ENCODE measurements around the gene FAM169A.

FAM169A gene

DNA sequence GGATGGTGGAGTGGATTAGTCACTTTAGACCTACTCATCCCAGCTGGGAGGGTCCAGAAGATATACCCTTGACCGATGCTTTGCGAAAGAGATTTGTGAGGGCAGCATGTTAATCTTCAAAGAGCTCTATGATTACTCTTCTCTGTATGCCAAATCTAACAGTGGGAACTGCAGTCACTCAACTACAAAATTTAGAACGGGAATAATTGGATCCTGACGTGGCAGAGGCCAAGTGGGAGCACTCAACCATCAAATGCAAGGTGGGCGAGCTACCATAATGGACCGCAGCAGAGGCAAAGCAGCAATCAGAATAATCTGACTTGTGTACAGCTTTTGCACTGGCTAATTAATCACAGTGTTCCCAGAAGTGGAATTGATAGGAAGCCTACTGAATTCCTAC is 78.8 kb downstream of the FAM169A start:
- H3K27me3 ChIP-seq (ENCODE audit: control insufficient read depth in 1 of 2, insufficient read depth in 2 of 2, low read length in 2 of 2): no peaks in the 10 kb centered on the region
- H3K4me3 ChIP-seq (ENCODE audit: low read depth in 1 of 2, low read length in 2 of 2): no peak overlapping the region
- H3K27ac ChIP-seq (ENCODE audit: low read depth, low read length): no peak overlapping the region
- no peaks in the 10 kb centered on the region for H3K4me1 ChIP-seq (ENCODE audit: insufficient read depth, low read length)
- no peak overlapping the region for H3K9ac ChIP-seq (ENCODE audit: low read length)
- H3K9me3 ChIP-seq (ENCODE audit: low read length): no peaks in the 10 kb centered on the region
- no peaks in the 10 kb centered on the region for H3K36me3 ChIP-seq (ENCODE audit: insufficient read depth, low read length)

DNA sequence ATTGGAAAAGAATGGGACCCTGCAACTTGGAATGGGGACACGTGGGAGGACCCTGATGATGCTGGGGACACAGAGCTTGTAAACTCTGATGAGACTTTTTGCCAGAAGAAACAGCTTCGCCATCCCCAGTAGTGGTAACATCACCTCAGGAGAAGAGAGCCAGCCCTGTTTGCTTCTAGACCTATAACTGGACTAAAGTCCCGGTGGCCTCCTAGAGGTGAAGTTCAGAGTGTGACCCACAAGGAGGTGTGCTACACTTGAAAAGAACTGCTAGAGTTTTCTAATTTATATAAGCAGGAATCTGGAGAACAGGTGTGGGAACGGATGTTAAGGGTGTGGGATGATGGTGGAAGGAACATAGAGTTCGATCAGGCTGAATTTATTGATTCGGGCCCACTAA is 79.3 kb downstream of the FAM169A start:
- no peaks in the 10 kb centered on the region for H3K4me1 ChIP-seq (ENCODE audit: insufficient read depth, low read length)
- H3K27me3 ChIP-seq (ENCODE audit: control insufficient read depth in 1 of 2, insufficient read depth in 2 of 2, low read length in 2 of 2): no peaks in the 10 kb centered on the region
- H3K4me3 ChIP-seq (ENCODE audit: low read depth in 1 of 2, low read length in 2 of 2): no peak overlapping the region
- H3K9ac ChIP-seq (ENCODE audit: low read length): no peak overlapping the region
- no peaks in the 10 kb centered on the region for H3K9me3 ChIP-seq (ENCODE audit: low read length)
- H3K27ac ChIP-seq (ENCODE audit: low read depth, low read length): no peak overlapping the region
- H3K36me3 ChIP-seq (ENCODE audit: insufficient read depth, low read length): no peaks in the 10 kb centered on the region

DNA sequence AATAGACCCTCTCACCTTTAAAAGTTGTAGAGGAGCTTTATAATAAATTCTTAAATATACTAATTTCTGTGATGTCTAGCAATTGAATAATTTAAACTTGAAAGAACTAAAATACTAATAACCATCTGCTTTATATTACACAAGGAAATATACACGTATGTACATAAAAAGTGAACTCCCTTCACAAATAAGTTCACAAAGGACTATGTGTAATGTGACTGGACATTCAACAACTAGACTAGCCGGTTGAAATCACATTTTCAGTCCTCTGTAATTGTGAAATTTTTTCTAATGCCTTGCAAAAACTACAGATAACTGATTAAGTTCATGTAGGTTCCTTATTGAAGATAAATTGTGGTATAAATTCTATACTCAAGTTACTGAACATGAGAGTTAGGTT is 87.6 kb downstream of the FAM169A start:
- no peak overlapping the region for H3K9ac ChIP-seq (ENCODE audit: low read length)
- peaks cover 17% of the 10 kb centered on the region for H3K36me3 ChIP-seq (ENCODE audit: insufficient read depth, low read length)
- H3K4me3 ChIP-seq (ENCODE audit: low read depth in 1 of 2, low read length in 2 of 2): no peak overlapping the region
- H3K9me3 ChIP-seq (ENCODE audit: low read length): no peaks in the 10 kb centered on the region
- H3K4me1 ChIP-seq (ENCODE audit: insufficient read depth, low read length): no peaks in the 10 kb centered on the region
- H3K27ac ChIP-seq (ENCODE audit: low read depth, low read length): no peak overlapping the region
- H3K27me3 ChIP-seq (ENCODE audit: control insufficient read depth in 1 of 2, insufficient read depth in 2 of 2, low read length in 2 of 2): no peaks in the 10 kb centered on the region

DNA sequence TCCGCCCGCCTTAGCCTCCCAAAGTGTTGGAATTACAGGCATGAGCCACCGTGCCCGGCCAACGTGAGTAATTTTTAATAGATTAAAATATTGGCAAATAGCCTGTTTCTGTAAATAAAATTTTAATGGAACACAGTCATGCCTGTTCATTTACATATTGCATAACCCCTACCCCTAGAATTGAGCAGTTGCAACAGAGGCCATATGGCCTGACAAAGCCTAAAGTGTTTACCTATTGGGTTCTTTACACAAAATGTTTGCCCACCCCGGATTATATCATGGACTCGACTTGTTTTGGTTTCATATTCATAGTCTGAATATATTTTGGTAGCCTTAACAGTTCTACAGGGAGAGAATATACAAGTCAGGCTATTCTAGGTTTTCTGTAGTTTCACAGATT is 93.8 kb downstream of the FAM169A start:
- H3K27ac ChIP-seq (ENCODE audit: low read depth, low read length): no peak overlapping the region
- H3K36me3 ChIP-seq (ENCODE audit: insufficient read depth, low read length): peaks cover 27% of the 10 kb centered on the region

DNA sequence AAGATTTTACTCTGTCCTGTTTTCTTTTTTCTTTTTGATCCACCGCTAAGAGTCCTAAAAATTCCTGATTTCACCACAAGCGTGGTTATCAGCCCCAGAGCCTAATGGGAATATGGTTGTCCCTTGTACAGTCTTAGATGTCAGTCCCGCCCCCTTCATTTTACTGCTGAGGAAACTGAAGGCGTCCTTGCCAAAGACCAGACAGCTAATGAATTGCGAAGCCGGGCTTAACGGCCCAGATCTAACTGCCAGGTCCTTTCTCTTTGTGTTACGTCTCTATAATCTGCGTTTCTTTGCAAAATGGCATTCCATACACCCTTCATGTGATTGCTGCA is 98.6 kb downstream of the FAM169A start:
- H3K36me3 ChIP-seq (ENCODE audit: insufficient read depth, low read length): peaks cover 12% of the 10 kb centered on the region
- peak overlapping the region; percentile 90 for H3K27ac ChIP-seq (ENCODE audit: low read depth, low read length)
- peak overlapping the region; percentile 69 for H3K9ac ChIP-seq (ENCODE audit: low read length)
- peaks cover 26% of the 10 kb centered on the region for H3K4me1 ChIP-seq (ENCODE audit: insufficient read depth, low read length)
- H3K27me3 ChIP-seq (ENCODE audit: control insufficient read depth in 1 of 2, insufficient read depth in 2 of 2, low read length in 2 of 2): no peaks in the 10 kb centered on the region
- no peaks in the 10 kb centered on the region for H3K9me3 ChIP-seq (ENCODE audit: low read length)
- H3K4me3 ChIP-seq (ENCODE audit: low read depth in 1 of 2, low read length in 2 of 2): peak overlapping the region; percentile 96 to 99

More for the DNA sequence above, 93.8 kb downstream of the FAM169A start:
- Histone ChIP-seq H3K9ac (ENCODE audit: low read length) (no peak overlapping the region), H3K27me3 (ENCODE audit: control insufficient read depth in 1 of 2, insufficient read depth in 2 of 2, low read length in 2 of 2) (no peaks in the 10 kb centered on the region), H3K4me3 (ENCODE audit: low read depth in 1 of 2, low read length in 2 of 2) (no peak overlapping the region), H3K4me1 (ENCODE audit: insufficient read depth, low read length) (peaks cover 11% of the 10 kb centered on the region), H3K9me3 (ENCODE audit: low read length) (no peaks in the 10 kb centered on the region)

DNA sequence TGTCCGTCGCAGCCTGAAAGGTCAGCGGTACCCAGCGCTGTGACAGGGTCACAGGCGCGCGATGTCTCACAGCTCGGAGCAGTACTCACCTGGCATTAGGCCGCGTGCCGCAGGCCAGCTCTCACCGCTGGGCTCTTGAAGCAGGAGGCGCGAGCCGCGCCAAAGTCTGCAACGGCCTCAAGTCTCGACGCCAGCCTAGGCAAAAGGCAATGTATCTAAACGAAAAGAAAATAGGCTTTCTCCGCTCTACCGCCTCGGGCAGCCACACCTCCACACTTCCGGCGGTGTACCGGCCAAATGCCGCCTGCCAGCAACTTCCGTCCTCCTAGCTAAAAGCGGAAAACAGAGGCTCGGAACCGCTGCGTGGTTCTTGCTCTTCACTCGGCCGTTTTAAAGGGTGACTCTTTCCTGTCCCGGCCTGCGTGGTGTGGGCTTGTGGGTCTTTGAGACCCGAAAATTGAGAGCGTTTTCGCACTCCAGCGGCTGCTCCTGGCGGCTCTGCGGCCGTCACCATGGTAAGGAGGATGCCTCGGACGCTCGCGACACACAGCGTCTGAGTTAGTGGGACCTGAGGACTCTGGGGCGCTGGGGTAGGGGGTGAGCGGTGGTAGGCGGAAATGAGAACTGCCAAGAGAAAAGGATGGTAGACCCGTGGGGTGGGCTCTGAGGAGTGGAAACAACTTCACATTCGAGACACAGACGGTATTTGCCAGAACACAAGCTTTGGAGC is 99.2 kb downstream of the FAM169A start, which contains the start of the genes GFM2 and NSA2:
GFM2 (minus strand) TSS at position 269 of the 730 bp plus-strand sequence. CDS start 3,375 bp downstream, outside the sequence.
NSA2 (plus strand) TSS at position 401 of the 730 bp plus-strand sequence; CDS start at position 513, 112 bp downstream.
- Histone ChIP-seq H3K4me3 (ENCODE audit: low read depth in 1 of 2, low read length in 2 of 2) (peak within 1 kb of the TSS; percentile 96 to 99), H3K9ac (ENCODE audit: low read length) (peak within 1 kb of the TSS; percentile 82), H3K4me1 (ENCODE audit: insufficient read depth, low read length) (peaks cover 26% of the 10 kb centered on the region), H3K27me3 (ENCODE audit: control insufficient read depth in 1 of 2, insufficient read depth in 2 of 2, low read length in 2 of 2) (no peaks in the 10 kb centered on the region), H3K9me3 (ENCODE audit: low read length) (no peaks in the 10 kb centered on the region), H3K27ac (ENCODE audit: low read depth, low read length) (peak within 1 kb of the TSS; percentile 90), H3K36me3 (ENCODE audit: insufficient read depth, low read length) (peaks cover 8% of the 10 kb centered on the region)

DNA sequence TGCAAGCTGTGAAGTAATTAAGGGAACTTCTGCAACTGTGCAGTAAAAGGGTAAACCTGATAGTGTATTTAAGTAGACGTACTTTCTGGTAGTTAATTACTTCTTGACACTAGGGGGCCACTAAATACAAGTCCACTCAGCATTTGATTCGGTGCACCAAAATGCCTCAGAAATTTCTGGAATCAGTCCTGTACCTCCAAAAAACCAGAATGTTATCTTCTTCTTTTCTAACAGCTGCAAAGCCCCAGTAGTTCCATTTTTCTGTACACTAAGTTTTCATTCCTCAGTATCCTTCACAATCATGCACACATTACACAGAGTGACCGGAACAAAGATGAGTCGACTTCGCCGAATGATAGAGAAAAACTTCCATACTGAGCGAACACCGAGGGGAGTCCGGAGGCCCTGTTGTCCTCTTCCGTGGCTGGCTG is 99.8 kb downstream of the FAM169A start:
- Histone ChIP-seq H3K4me1 (ENCODE audit: insufficient read depth, low read length) (peaks cover 27% of the 10 kb centered on the region), H3K9me3 (ENCODE audit: low read length) (no peaks in the 10 kb centered on the region), H3K9ac (ENCODE audit: low read length) (peak overlapping the region; percentile 82), H3K27ac (ENCODE audit: low read depth, low read length) (peak overlapping the region; percentile 90), H3K36me3 (ENCODE audit: insufficient read depth, low read length) (peaks cover 8% of the 10 kb centered on the region), H3K4me3 (ENCODE audit: low read depth in 1 of 2, low read length in 2 of 2) (peak overlapping the region; percentile 96 to 99), H3K27me3 (ENCODE audit: control insufficient read depth in 1 of 2, insufficient read depth in 2 of 2, low read length in 2 of 2) (no peaks in the 10 kb centered on the region)

DNA sequence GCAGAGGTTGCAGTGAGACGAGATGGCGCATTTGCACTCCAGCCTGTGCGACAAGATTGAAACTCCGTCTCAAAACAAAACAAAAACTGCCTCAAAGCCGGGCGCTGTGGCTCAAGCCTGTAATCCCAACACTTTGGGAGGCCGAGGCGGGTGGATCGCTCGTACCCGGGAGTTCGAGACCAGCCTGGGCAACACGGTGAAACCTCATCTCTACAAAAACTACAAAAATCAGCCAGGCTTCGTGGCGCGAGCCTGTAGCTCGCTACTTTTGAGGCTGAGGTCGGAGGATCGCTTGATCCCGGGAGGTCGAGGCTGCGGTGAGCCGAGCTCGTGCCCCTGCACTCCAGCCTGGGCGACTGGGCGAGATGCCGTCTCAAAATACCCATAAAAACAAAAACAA is 100.3 kb downstream of the FAM169A start:
- no peaks in the 10 kb centered on the region for H3K27me3 ChIP-seq (ENCODE audit: control insufficient read depth in 1 of 2, insufficient read depth in 2 of 2, low read length in 2 of 2)
- H3K36me3 ChIP-seq (ENCODE audit: insufficient read depth, low read length): peaks cover 8% of the 10 kb centered on the region
- peak overlapping the region; percentile 82 for H3K9ac ChIP-seq (ENCODE audit: low read length)
- peak overlapping the region; percentile 96 to 99 for H3K4me3 ChIP-seq (ENCODE audit: low read depth in 1 of 2, low read length in 2 of 2)
- H3K9me3 ChIP-seq (ENCODE audit: low read length): no peaks in the 10 kb centered on the region
- H3K4me1 ChIP-seq (ENCODE audit: insufficient read depth, low read length): peaks cover 32% of the 10 kb centered on the region
- H3K27ac ChIP-seq (ENCODE audit: low read depth, low read length): peak overlapping the region; percentile 90

DNA sequence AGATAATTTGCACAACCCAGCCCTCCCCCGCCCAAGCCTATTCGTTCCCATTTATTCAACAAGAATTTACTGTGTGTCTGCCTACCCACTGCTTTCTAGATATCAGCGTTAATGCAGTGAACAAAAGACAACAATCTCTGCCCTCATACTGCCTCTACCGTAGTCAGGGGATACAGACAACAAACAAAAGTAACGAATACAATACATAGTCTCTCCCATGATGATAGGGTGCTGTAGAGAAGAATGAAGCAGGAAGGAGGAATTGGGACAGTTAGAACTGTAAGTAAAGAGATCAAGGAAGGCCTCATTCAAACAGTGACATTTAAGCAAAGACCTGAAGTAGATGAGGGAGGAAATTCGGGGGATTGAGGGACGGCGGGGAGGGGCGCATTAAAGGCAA is 101.0 kb downstream of the FAM169A start:
- H3K27ac ChIP-seq (ENCODE audit: low read depth, low read length): no peak overlapping the region
- peaks cover under 1% of the 10 kb centered on the region for H3K36me3 ChIP-seq (ENCODE audit: insufficient read depth, low read length)
- peaks cover 39% of the 10 kb centered on the region for H3K4me1 ChIP-seq (ENCODE audit: insufficient read depth, low read length)
- H3K9ac ChIP-seq (ENCODE audit: low read length): no peak overlapping the region
- H3K4me3 ChIP-seq (ENCODE audit: low read depth in 1 of 2, low read length in 2 of 2): no peak overlapping the region
- H3K9me3 ChIP-seq (ENCODE audit: low read length): no peaks in the 10 kb centered on the region
- no peaks in the 10 kb centered on the region for H3K27me3 ChIP-seq (ENCODE audit: control insufficient read depth in 1 of 2, insufficient read depth in 2 of 2, low read length in 2 of 2)

DNA sequence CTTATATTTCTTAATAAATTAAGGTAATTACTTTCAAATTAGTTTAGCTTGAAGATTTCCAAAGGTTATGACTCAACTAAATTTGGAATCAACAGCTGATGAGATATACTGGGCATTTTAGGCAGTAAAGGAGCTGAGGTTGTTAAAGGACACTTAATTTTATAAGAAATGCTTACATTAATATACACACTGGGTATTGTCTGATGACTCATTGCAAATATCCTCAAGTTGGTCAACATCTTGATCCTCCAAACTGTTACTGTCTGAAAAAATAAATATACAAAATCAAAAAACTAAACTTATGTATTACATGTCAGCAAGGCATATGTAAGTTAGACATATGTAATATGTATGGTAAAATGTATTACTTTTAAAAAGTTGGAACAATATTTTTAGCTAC is 102.7 kb downstream of the FAM169A start:
- Histone ChIP-seq H3K27me3 (ENCODE audit: control insufficient read depth in 1 of 2, insufficient read depth in 2 of 2, low read length in 2 of 2) (no peaks in the 10 kb centered on the region), H3K36me3 (ENCODE audit: insufficient read depth, low read length) (peaks cover 5% of the 10 kb centered on the region), H3K9ac (ENCODE audit: low read length) (no peak overlapping the region), H3K9me3 (ENCODE audit: low read length) (no peaks in the 10 kb centered on the region), H3K4me3 (ENCODE audit: low read depth in 1 of 2, low read length in 2 of 2) (no peak overlapping the region), H3K27ac (ENCODE audit: low read depth, low read length) (no peak overlapping the region), H3K4me1 (ENCODE audit: insufficient read depth, low read length) (peaks cover 39% of the 10 kb centered on the region)

DNA sequence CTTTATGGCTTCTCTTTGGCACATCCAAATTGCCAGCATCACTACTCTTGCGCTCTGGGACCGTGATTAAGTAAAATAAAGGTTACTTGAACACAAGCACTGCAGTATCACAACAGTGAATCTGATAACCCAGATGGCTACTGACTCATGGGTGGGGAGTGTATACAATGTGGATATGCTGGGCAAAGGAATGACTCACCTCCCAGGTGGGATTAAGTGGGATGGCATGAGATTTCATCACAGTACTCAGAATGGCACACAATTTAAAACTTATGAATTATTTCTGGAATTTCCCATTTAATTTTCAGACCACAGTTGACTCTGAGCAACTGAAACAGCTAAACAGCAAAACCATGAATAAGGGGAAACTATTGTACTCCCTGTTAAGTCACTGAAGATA is 103.6 kb downstream of the FAM169A start:
- Histone ChIP-seq H3K4me1 (ENCODE audit: insufficient read depth, low read length) (peaks cover 30% of the 10 kb centered on the region), H3K36me3 (ENCODE audit: insufficient read depth, low read length) (peaks cover 11% of the 10 kb centered on the region), H3K27ac (ENCODE audit: low read depth, low read length) (no peak overlapping the region), H3K4me3 (ENCODE audit: low read depth in 1 of 2, low read length in 2 of 2) (no peak overlapping the region), H3K9me3 (ENCODE audit: low read length) (no peaks in the 10 kb centered on the region), H3K9ac (ENCODE audit: low read length) (no peak overlapping the region), H3K27me3 (ENCODE audit: control insufficient read depth in 1 of 2, insufficient read depth in 2 of 2, low read length in 2 of 2) (no peaks in the 10 kb centered on the region)

DNA sequence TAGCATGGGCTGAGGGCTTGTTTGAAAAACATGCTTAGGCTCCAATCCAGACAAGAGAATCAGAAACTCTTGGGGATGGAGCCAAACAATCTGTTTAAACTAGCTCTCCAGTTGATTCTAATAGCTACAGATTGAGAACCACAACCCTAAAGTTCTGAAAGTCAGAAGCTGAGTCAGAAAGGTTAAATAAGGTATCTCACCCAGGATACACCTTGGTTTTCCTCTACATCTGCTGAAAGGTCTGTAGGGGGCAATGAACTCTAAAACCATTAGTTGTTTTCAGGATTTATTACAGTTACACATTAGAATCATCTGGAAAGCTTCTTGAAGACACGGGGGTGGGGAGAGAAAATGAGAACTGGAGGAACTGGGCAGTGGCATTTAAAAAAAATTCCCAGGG is 104.9 kb downstream of the FAM169A start:
- H3K27ac ChIP-seq (ENCODE audit: low read depth, low read length): no peak overlapping the region

More for the DNA sequence above, 104.9 kb downstream of the FAM169A start:
- H3K4me3 ChIP-seq (ENCODE audit: low read depth in 1 of 2, low read length in 2 of 2): no peak overlapping the region
- no peak overlapping the region for H3K9ac ChIP-seq (ENCODE audit: low read length)
- no peaks in the 10 kb centered on the region for H3K27me3 ChIP-seq (ENCODE audit: control insufficient read depth in 1 of 2, insufficient read depth in 2 of 2, low read length in 2 of 2)
- H3K9me3 ChIP-seq (ENCODE audit: low read length): no peaks in the 10 kb centered on the region
- peaks cover 29% of the 10 kb centered on the region for H3K4me1 ChIP-seq (ENCODE audit: insufficient read depth, low read length)
- peaks cover 17% of the 10 kb centered on the region for H3K36me3 ChIP-seq (ENCODE audit: insufficient read depth, low read length)

All from muscle layer of colon (tissue), 2 donors.